Hepatocyte (in vitro differentiated cells): ENCODE measurements around the gene HOXD4.

Source experiments
- EZH2 ChIP-seq: fragments of 200-600 bp; sonication (generic); IDR thresholded peaks from 2 replicates; pipeline ENCODE4 v1.6.1; 2016; ENCODE audit warnings: antibody characterized with exemption, mild to moderate bottlenecking, borderline replicate concordance
- EZH2phosphoT487 ChIP-seq: fragments of 200-600 bp; sonication (generic); IDR thresholded peaks from one replicate; pipeline ENCODE4 v1.6.1; 2018; ENCODE audit warnings: antibody characterized with exemption, mild to moderate bottlenecking, low read depth, moderate library complexity; ENCODE audit not compliant: unreplicated experiment, severe bottlenecking
- TF ChIP-seq, protein P1 (sequence below): fragments of 200-600 bp; sonication (generic); IDR thresholded peaks from 2 replicates; pipeline ENCODE4 v1.5.1; 2016; ENCODE audit warnings: antibody characterized with exemption, mild to moderate bottlenecking; ENCODE audit not compliant: poor library complexity

- TF ChIP-seq, protein P1, sequence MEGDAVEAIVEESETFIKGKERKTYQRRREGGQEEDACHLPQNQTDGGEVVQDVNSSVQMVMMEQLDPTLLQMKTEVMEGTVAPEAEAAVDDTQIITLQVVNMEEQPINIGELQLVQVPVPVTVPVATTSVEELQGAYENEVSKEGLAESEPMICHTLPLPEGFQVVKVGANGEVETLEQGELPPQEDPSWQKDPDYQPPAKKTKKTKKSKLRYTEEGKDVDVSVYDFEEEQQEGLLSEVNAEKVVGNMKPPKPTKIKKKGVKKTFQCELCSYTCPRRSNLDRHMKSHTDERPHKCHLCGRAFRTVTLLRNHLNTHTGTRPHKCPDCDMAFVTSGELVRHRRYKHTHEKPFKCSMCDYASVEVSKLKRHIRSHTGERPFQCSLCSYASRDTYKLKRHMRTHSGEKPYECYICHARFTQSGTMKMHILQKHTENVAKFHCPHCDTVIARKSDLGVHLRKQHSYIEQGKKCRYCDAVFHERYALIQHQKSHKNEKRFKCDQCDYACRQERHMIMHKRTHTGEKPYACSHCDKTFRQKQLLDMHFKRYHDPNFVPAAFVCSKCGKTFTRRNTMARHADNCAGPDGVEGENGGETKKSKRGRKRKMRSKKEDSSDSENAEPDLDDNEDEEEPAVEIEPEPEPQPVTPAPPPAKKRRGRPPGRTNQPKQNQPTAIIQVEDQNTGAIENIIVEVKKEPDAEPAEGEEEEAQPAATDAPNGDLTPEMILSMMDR, result no peak
- TF ChIP-seq EZH2phosphoT487, result peak; percentile 24
- TF ChIP-seq EZH2, result no peak
Observed at GRCh38 chr2:176150584-176151441, 537 bp upstream of the HOXD4 start.
